Heart left ventricle (tissue), 13 donors: ENCODE measurements around the gene COL26A1.

Experiments
- CTCF ChIP-seq, 12 donors: fragments of 200-600 bp; sonication (generic) in 4 of 12; IDR thresholded peaks; one replicate each; pipeline versions ENCODE4 v1.5.0 to v1.8.0; 2018 to 2022; ENCODE audit warnings: antibody characterized with exemption in 12 of 12, mild to moderate bottlenecking in 5 of 12
- POLR2A ChIP-seq, 2 donors: fragments of 450-650 bp; IDR thresholded peaks; one replicate each; pipeline ENCODE4 v1.6.1; 2017; ENCODE audit warnings: antibody characterized with exemption in 2 of 2, mild to moderate bottlenecking in 2 of 2, moderate library complexity in 2 of 2
- donor health status: ischemic (EF 13 %, LVEDD 7.1; RV severe dilation, severe dysfunction).
- donor health status: DM: no; HTN: yes; CAD: no.
- donor health status: DM: no; HTN: no; CAD: no.
- donor health status: ischemic (EF 25% LVEDD 6.9; RV normal size, moderate dysfunction).
- donor health status: ischemic (EF 25% LVEDD 5.7; RV mildly dilated, moderate dysfunction).
- donor health status: ischemic (EF 35%, LVEDD 5.7; RV mildly dilated, moderate dysfunction).
- donor health status: nonischemic (EF 11% LVEDD 7.7; RV severe dilation, severe dysfunction).
- donor health status: DM: yes; HTN: yes; CAD: no.
- donor health status: PGD.
- donor health status: ischemic (EF 29% LVEDD 5.4; RV normal size, mild dysfunction).
- donor health status: nonischemic (EF 23%, LVEDD 6.1; RV moderate dilation, normal function).

- TF ChIP-seq CTCF (IDR thresholded peaks at IDR 0.05) = no peak
- no peak for TF ChIP-seq POLR2A (IDR thresholded peaks at IDR 0.05)
Measured at GRCh38 chr7:101395376-101395775, 32.7 kb downstream of the COL26A1 start.
